HL-60 (cell line): ENCODE results near the gene SLC27A5.

Source experiments
- GABPA ChIP-seq: IDR thresholded peaks from 2 replicates; pipeline ENCODE4 v1.6.1; 2012; ENCODE audit warnings: low read depth
- TF ChIP-seq, protein P1 (sequence below): IDR thresholded peaks from one replicate; pipeline ENCODE4 v1.5.1; 2011; ENCODE audit warnings: low read length, control low read depth, inconsistent platforms; ENCODE audit not compliant: insufficient read depth

DNA sequence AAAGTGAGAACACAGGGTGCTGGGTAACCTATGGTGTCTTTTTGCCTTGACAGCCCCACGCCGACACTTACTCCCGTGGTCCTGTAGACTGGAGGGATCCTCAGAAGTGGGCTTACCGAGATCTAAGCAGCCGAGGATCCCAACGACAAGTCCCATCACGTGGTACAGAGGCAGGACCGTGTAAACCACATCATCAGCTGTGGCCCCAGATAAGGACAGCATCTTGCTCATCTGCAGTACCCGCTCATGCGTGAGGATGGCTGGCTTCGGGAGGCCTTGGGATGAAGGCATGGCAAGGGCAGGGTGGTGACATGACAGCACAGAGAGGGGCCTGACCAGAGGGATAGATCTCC is 2.1 kb downstream of the SLC27A5 start:
- TF ChIP-seq, protein P1, sequence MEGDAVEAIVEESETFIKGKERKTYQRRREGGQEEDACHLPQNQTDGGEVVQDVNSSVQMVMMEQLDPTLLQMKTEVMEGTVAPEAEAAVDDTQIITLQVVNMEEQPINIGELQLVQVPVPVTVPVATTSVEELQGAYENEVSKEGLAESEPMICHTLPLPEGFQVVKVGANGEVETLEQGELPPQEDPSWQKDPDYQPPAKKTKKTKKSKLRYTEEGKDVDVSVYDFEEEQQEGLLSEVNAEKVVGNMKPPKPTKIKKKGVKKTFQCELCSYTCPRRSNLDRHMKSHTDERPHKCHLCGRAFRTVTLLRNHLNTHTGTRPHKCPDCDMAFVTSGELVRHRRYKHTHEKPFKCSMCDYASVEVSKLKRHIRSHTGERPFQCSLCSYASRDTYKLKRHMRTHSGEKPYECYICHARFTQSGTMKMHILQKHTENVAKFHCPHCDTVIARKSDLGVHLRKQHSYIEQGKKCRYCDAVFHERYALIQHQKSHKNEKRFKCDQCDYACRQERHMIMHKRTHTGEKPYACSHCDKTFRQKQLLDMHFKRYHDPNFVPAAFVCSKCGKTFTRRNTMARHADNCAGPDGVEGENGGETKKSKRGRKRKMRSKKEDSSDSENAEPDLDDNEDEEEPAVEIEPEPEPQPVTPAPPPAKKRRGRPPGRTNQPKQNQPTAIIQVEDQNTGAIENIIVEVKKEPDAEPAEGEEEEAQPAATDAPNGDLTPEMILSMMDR, result no peak
- TF ChIP-seq GABPA, result no peak
